ENCODE results near the gene BTNL9.

GRCh38 chr5:181005791-181006190 is 34.3 kb upstream of the BTNL9 start:
- no peak for TF ChIP-seq L3MBTL2 (conservative IDR thresholded peaks at IDR 0.05)
- TF ChIP-seq FOXA1 (IDR thresholded peaks at IDR 0.05) = no peak
- no peak for TF ChIP-seq NFRKB (IDR thresholded peaks at IDR 0.05)
- TF ChIP-seq SP1 (IDR thresholded peaks at IDR 0.05) = no peak
- TF ChIP-seq FOXM1 (IDR thresholded peaks at IDR 0.05; ENCODE audit: borderline replicate concordance) = no peak
- TF ChIP-seq LEF1 (IDR thresholded peaks at IDR 0.05; ENCODE audit: borderline replicate concordance) = no peak
- TF ChIP-seq, protein P1, sequence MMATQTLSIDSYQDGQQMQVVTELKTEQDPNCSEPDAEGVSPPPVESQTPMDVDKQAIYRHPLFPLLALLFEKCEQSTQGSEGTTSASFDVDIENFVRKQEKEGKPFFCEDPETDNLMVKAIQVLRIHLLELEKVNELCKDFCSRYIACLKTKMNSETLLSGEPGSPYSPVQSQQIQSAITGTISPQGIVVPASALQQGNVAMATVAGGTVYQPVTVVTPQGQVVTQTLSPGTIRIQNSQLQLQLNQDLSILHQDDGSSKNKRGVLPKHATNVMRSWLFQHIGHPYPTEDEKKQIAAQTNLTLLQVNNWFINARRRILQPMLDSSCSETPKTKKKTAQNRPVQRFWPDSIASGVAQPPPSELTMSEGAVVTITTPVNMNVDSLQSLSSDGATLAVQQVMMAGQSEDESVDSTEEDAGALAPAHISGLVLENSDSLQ (IDR thresholded peaks at IDR 0.05) = no peak
- TF ChIP-seq BHLHE40 (IDR thresholded peaks at IDR 0.05; ENCODE audit: borderline replicate concordance) = no peak
- no peak for TF ChIP-seq TARDBP (IDR thresholded peaks at IDR 0.05)
- no peak for TF ChIP-seq ZNF384 (IDR thresholded peaks at IDR 0.05)
- no peak for TF ChIP-seq FOXK2 (IDR thresholded peaks at IDR 0.05)
- no peak for TF ChIP-seq ELF4 (IDR thresholded peaks at IDR 0.05)
- TF ChIP-seq CTBP1 (IDR thresholded peaks at IDR 0.05; ENCODE audit: borderline replicate concordance) = no peak

Data from HEK293T (cell line).